ENCODE measurements around the gene SIRT5. TPM values are rescaled to one million over a fixed set of nuclear protein-coding genes. Genes with fewer than 3 reads are reported as not detected.

SIRT5 gene
- total RNA-seq, 1 donor from 2014 or later = 23.6 TPM

DNA sequence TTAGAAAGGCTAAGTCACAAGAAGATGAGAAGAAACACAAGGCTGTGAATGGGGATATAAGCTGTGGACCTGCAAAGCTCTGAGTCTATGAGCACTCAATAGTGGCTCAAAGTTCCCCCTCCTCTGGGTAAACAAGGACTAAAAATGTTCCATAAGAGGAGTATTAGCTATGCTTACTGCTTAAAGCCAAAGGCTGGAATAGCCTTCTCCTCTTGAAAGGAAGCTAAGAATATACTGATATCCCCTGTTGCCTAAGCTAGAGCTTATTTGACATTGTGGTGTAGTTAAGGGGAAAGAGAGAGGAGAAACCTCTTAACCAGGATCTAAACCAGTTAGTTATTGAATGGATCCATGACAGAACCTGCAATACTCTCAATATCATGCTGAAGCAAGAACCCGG lies 86.5 kb downstream of the SIRT5 start:
- Mint-ChIP-seq H3K36me3 (peaks cover 4% of the 10 kb centered on the region), H3K9me3 (peaks cover 5% of the 10 kb centered on the region), H3K27me3 (ENCODE audit: low read depth) (no peaks in the 10 kb centered on the region), H3K4me1 (peaks cover 16% of the 10 kb centered on the region), H3K4me3 (no peak overlapping the region), H3K27ac (no peak overlapping the region)
- TF ChIP-seq CTCF (IDR thresholded peaks at IDR 0.05; ENCODE audit: unreplicated experiment) = no peak
- no peak for DNase-seq (ENCODE audit: low spot score in 2 of 2, unreplicated experiment in 2 of 2)

- H3K4me1 Mint-ChIP-seq = peaks cover 19% of the 10 kb centered on the region
- DNase-seq (ENCODE audit: low spot score in 2 of 2, unreplicated experiment in 2 of 2) = no peak
- TF ChIP-seq CTCF (IDR thresholded peaks at IDR 0.05; ENCODE audit: unreplicated experiment) = no peak
- H3K9me3 Mint-ChIP-seq = peaks cover 5% of the 10 kb centered on the region
- no peak overlapping the region for H3K27ac Mint-ChIP-seq
- no peak overlapping the region for H3K4me3 Mint-ChIP-seq
- no peaks in the 10 kb centered on the region for H3K27me3 Mint-ChIP-seq (ENCODE audit: low read depth)
- peaks cover 4% of the 10 kb centered on the region for H3K36me3 Mint-ChIP-seq
Measured at GRCh38 chr6:13661647-13662046, 87.2 kb downstream of the SIRT5 start.

DNA sequence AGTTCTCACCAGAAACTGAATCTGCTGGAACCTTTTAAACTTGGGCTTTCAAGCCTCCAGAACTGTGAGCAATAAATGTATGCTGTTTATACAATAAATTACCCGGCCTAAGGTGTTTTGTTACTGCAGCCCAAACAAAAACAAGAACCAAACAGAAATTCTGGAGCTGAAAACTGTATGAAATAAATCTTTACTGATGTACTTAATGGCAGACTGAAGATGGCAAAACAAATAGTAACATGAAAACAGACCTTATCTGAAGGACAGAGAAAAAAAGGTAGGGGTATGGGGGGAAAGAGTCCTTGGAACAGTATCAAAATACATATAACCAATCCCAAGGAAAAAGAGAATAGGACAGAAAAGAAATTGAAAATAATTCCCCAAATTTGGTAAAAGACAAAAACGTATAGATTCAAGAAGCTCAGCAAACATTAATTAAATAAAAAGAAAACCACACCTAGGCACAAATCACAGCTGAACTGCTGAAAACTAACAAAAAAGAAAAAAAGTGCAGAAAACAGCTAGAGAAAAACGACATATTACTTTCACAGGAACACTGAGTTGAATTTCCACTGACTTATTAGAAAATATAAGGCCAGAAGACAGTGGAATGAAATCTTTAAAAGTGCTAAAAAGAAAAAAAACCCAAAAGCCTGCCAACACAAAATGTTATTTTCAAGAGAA lies 88.4 kb downstream of the SIRT5 start:
- H3K4me3 Mint-ChIP-seq = no peak overlapping the region
- peaks cover 4% of the 10 kb centered on the region for H3K36me3 Mint-ChIP-seq
- H3K27me3 Mint-ChIP-seq (ENCODE audit: low read depth) = no peaks in the 10 kb centered on the region
- H3K27ac Mint-ChIP-seq = peak overlapping the region; percentile 6
- peaks cover 6% of the 10 kb centered on the region for H3K9me3 Mint-ChIP-seq
- peaks cover 19% of the 10 kb centered on the region for H3K4me1 Mint-ChIP-seq
- no peak for TF ChIP-seq CTCF (IDR thresholded peaks at IDR 0.05; ENCODE audit: unreplicated experiment)
- no peak for DNase-seq (ENCODE audit: low spot score in 2 of 2, unreplicated experiment in 2 of 2)

- no peak for DNase-seq (ENCODE audit: low spot score in 2 of 2, unreplicated experiment in 2 of 2)
- H3K27ac Mint-ChIP-seq = no peak overlapping the region
- TF ChIP-seq CTCF (IDR thresholded peaks at IDR 0.05; ENCODE audit: unreplicated experiment) = no peak
- no peaks in the 10 kb centered on the region for H3K27me3 Mint-ChIP-seq (ENCODE audit: low read depth)
- H3K4me1 Mint-ChIP-seq = peaks cover 18% of the 10 kb centered on the region
- H3K4me3 Mint-ChIP-seq = no peak overlapping the region
- peaks cover 17% of the 10 kb centered on the region for H3K9me3 Mint-ChIP-seq
- H3K36me3 Mint-ChIP-seq = peaks cover 10% of the 10 kb centered on the region
Measured at GRCh38 chr6:13663986-13664385, 89.6 kb downstream of the SIRT5 start.

Other genes starting within 250 kb of the SIRT5 start
- gene TBC1D7, start 246.1 kb upstream of the SIRT5 start, total RNA-seq = 25.3 to 26.8 TPM (median 26.4 TPM) in 3 replicates
- 3.5 to 4.8 TPM (median 4.0 TPM) in 3 replicates for gene GFOD1, start 87.0 kb upstream of the SIRT5 start, total RNA-seq
- gene NOL7, start 40.7 kb downstream of the SIRT5 start, total RNA-seq = 40.2 to 42.0 TPM (median 40.8 TPM) in 3 replicates
- gene RANBP9, start 137.2 kb downstream of the SIRT5 start, total RNA-seq = 45.5 to 46.9 TPM (median 45.8 TPM) in 3 replicates
- 18.1 to 21.7 TPM (median 19.8 TPM) in 3 replicates for gene MCUR1, start 240.0 kb downstream of the SIRT5 start, total RNA-seq

Data from mesothelial cell of epicardium (in vitro differentiated cells).